Parathyroid adenoma (tissue), 2 donors: ENCODE results near the gene HORMAD1.

ENCODE experiments used
- H2AFZ ChIP-seq: fragments of 300-600 bp; sonication (generic); one replicate; pipeline ENCODE4 v1.7.0; 2017; ENCODE audit warnings: antibody characterized with exemption, mild to moderate bottlenecking
- H3K27ac ChIP-seq: fragments of 300-600 bp; sonication (generic); one replicate; pipeline ENCODE4 v1.7.0; 2017
- H3K27me3 ChIP-seq: fragments of 300-600 bp; sonication (generic); one replicate; pipeline ENCODE4 v1.7.0; 2017; ENCODE audit warnings: low read length; ENCODE audit not compliant: control insufficient read depth, insufficient read depth
- H3K36me3 ChIP-seq: fragments of 300-600 bp; sonication (generic); one replicate; pipeline ENCODE4 v1.7.0; 2017; ENCODE audit warnings: low read length; ENCODE audit not compliant: control insufficient read depth, insufficient read depth
- H3K4me1 ChIP-seq: fragments of 300-600 bp; sonication (generic); one replicate; pipeline ENCODE4 v1.7.0; 2017; ENCODE audit warnings: control low read depth
- H3K4me2 ChIP-seq: fragments of 300-600 bp; sonication (generic); one replicate; pipeline ENCODE4 v1.7.0; 2017; ENCODE audit warnings: low read length
- H3K4me3 ChIP-seq: fragments of 300-600 bp; sonication (generic); one replicate; pipeline ENCODE4 v1.7.0; 2017; ENCODE audit warnings: low read depth, low read length
- H3K79me2 ChIP-seq: fragments of 300-600 bp; sonication (generic); one replicate; pipeline ENCODE4 v1.7.0; 2017; ENCODE audit warnings: control low read depth
- H3K9ac ChIP-seq: fragments of 300-600 bp; sonication (generic); one replicate; pipeline ENCODE4 v1.7.0; 2017; ENCODE audit warnings: mild to moderate bottlenecking
- H3K9me3 ChIP-seq: fragments of 300-600 bp; sonication (generic); one replicate; pipeline ENCODE4 v1.7.0; 2017; ENCODE audit warnings: low read length; ENCODE audit not compliant: control insufficient read depth
- CTCF ChIP-seq: fragments of 300-600 bp; sonication (generic); IDR thresholded peaks from one replicate; pipeline ENCODE4 v1.7.0; 2017; ENCODE audit warnings: antibody characterized with exemption, mild to moderate bottlenecking
- donor health status: primary hyperparathyroidism.

The HORMAD1 gene

GRCh38 chr1:150696162-150696561, 24.5 kb downstream of the HORMAD1 start:
- Histone ChIP-seq H3K4me1 (no peaks in the 10 kb centered on the region), H3K9ac (no peak overlapping the region)

GRCh38 chr1:150695561-150695960, 25.1 kb downstream of the HORMAD1 start:
- Histone ChIP-seq H3K4me1 (no peaks in the 10 kb centered on the region), H3K36me3 (no peaks in the 10 kb centered on the region), H3K9ac (no peak overlapping the region), H3K4me3 (no peak overlapping the region), H3K9me3 (no peaks in the 10 kb centered on the region), H3K27me3 (no peaks in the 10 kb centered on the region), H2AFZ (no peak overlapping the region), H3K27ac (no peak overlapping the region), H3K4me2 (no peak overlapping the region), H3K79me2 (no peaks in the 10 kb centered on the region)
- TF ChIP-seq CTCF: no peak

More at GRCh38 chr1:150696162-150696561, 24.5 kb downstream of the HORMAD1 start:
- no peaks in the 10 kb centered on the region for H3K27me3 ChIP-seq
- no peak overlapping the region for H3K27ac ChIP-seq
- peak overlapping the region; percentile 89 for H3K4me3 ChIP-seq
- TF ChIP-seq CTCF: no peak
- H3K9me3 ChIP-seq: no peaks in the 10 kb centered on the region
- no peak overlapping the region for H2AFZ ChIP-seq
- H3K4me2 ChIP-seq: peak overlapping the region; percentile 81
- no peaks in the 10 kb centered on the region for H3K36me3 ChIP-seq
- H3K79me2 ChIP-seq: no peaks in the 10 kb centered on the region

GRCh38 chr1:150692720-150693119, 28.0 kb downstream of the HORMAD1 start:
- no peak overlapping the region for H3K4me3 ChIP-seq
- H2AFZ ChIP-seq: no peak overlapping the region
- no peak for TF ChIP-seq CTCF
- no peaks in the 10 kb centered on the region for H3K79me2 ChIP-seq
- no peak overlapping the region for H3K4me2 ChIP-seq
- no peaks in the 10 kb centered on the region for H3K4me1 ChIP-seq
- H3K9ac ChIP-seq: no peak overlapping the region
- no peaks in the 10 kb centered on the region for H3K27me3 ChIP-seq
- H3K36me3 ChIP-seq: no peaks in the 10 kb centered on the region
- H3K9me3 ChIP-seq: no peaks in the 10 kb centered on the region
- H3K27ac ChIP-seq: no peak overlapping the region

GRCh38 chr1:150688763-150689162, 31.9 kb downstream of the HORMAD1 start:
- Histone ChIP-seq H3K4me2 (no peak overlapping the region), H3K4me1 (no peaks in the 10 kb centered on the region), H3K36me3 (no peaks in the 10 kb centered on the region), H3K9ac (no peak overlapping the region), H3K9me3 (no peaks in the 10 kb centered on the region), H3K27ac (no peak overlapping the region), H3K4me3 (no peak overlapping the region), H2AFZ (no peak overlapping the region), H3K79me2 (no peaks in the 10 kb centered on the region), H3K27me3 (no peaks in the 10 kb centered on the region)
- no peak for TF ChIP-seq CTCF

GRCh38 chr1:150686275-150686674, 34.4 kb downstream of the HORMAD1 start:
- no peak for TF ChIP-seq CTCF
- no peak overlapping the region for H3K9ac ChIP-seq
- H3K36me3 ChIP-seq: no peaks in the 10 kb centered on the region
- H3K27me3 ChIP-seq: no peaks in the 10 kb centered on the region
- H3K79me2 ChIP-seq: no peaks in the 10 kb centered on the region
- no peaks in the 10 kb centered on the region for H3K4me1 ChIP-seq
- no peak overlapping the region for H3K4me3 ChIP-seq
- H3K27ac ChIP-seq: no peak overlapping the region
- no peak overlapping the region for H2AFZ ChIP-seq
- H3K4me2 ChIP-seq: no peak overlapping the region
- H3K9me3 ChIP-seq: no peaks in the 10 kb centered on the region
